ENCODE measurements around the gene POU2F2. TPM values are rescaled to one million over a fixed set of nuclear protein-coding genes. Genes with fewer than 3 reads are reported as not detected.

The POU2F2 gene
- total and polyA plus RNA-seq, 2 donors (not counting 3 experiments of a cell fraction or from before 2014, with no cell fraction given) = 4.0 to 4.1 TPM

DNA sequence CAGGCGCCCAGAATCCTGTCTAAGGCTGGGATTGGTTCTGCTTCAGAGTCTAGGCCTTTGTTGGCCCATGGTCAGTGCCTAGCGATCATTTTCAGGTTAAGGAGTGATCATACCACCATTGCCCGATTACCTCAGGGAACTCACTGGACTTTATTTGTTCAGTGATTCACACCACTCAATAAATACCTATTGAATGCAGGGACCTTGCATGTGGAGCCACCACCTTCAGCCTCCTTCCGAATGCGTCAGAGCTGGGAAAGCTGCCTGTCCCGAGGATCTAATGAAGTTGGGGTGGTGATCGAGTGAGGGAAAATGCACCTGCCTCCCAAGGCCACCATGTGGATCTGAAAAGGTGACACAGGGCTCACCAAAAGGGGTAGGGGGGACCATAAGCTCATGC lies 40.0 kb upstream of the POU2F2 start:
- Histone ChIP-seq H2AFZ (ENCODE audit: low read depth, low read length) (no peak overlapping the region), H3K27ac (ENCODE audit: insufficient read depth, low read depth, low read length) (no peak overlapping the region), H3K4me1 (ENCODE audit: control insufficient read depth, extremely low read depth, insufficient read depth, low read length) (peaks cover 8% of the 10 kb centered on the region), H3K4me3 (replicated peaks in 1 of 3; ENCODE audit: insufficient read depth in 1 of 3, low read depth in 1 of 3, low read length in 3 of 3) (no peak overlapping the region), H3K9ac (replicated peaks; ENCODE audit: extremely low read depth, insufficient read depth, low read length) (no peak overlapping the region), H3K4me2 (ENCODE audit: insufficient read depth, low read length) (no peak overlapping the region), H3K36me3 (ENCODE audit: control insufficient read depth in 2 of 2, extremely low read depth in 1 of 2, insufficient read depth in 2 of 2, low read length in 2 of 2) (no peaks in the 10 kb centered on the region), H3K9me3 (replicated peaks; ENCODE audit: control insufficient read depth, insufficient read depth, low read length) (no peaks in the 10 kb centered on the region), H3K9me1 (replicated peaks; ENCODE audit: control insufficient read depth, extremely low read depth, insufficient read depth, low read length) (no peaks in the 10 kb centered on the region), H4K20me1 (replicated peaks; ENCODE audit: control insufficient read depth, extremely low read depth, insufficient read depth, low read length) (no peaks in the 10 kb centered on the region), H3K27me3 (ENCODE audit: control insufficient read depth in 2 of 2, insufficient read depth in 2 of 2, low read length in 2 of 2) (peaks cover 22 to 26% of the 10 kb centered on the region in 2 experiments), H3K79me2 (ENCODE audit: control insufficient read depth, insufficient read depth, low read length) (no peaks in the 10 kb centered on the region)
- intact Hi-C loops (cut with micrococcal nuclease) (no loop called here), dilution Hi-C loops (cut with MboI; ENCODE audit: extremely low pct_ligation_motif_present, low sequenced_read_pairs) (no loop called here)
- BruUV-seq (replicated peaks) = no TSS peak
- DNase-seq (ENCODE audit: low read depth, low spot score) = no peak
- CTCF ChIA-PET = no interaction called here
- TF ChIP-seq GATA2 (IDR thresholded peaks at IDR 0.05; ENCODE audit: insufficient read depth, insufficient read length, low read depth, low read length) = no peak
- TF ChIP-seq POLR2A (IDR thresholded peaks at IDR 0.05; ENCODE audit: low read depth, low read length) = no peak
- TF ChIP-seq MYC (IDR thresholded peaks at IDR 0.05; ENCODE audit: low read depth, low read length) = no peak
- POLR2A ChIA-PET = no interaction called here
- no peak for FAIRE-seq

DNA sequence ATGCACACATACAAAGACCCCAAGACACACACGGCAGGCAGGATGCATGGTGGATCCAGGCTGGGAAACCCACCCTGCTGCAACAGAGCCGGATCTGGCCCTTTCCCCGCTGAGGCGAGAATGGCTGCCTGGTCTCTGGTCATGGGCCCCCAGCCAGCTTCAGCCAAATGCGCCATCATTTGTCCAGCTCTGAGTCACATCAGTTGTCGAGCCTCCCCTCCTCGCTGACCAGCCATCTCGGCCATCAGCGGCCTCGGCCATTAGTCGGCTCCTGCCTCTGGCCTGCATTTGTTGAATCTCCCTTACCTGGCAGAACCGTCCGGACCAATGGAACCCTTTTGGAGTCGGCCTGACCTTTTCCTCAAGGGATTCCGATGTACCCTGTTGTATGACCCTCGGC lies 38.5 kb upstream of the POU2F2 start:
- H3K4me3 ChIP-seq (replicated peaks in 1 of 3; ENCODE audit: insufficient read depth in 1 of 3, low read depth in 1 of 3, low read length in 3 of 3) = no peak overlapping the region
- no peak overlapping the region for H3K9ac ChIP-seq (replicated peaks; ENCODE audit: extremely low read depth, insufficient read depth, low read length)
- H4K20me1 ChIP-seq (replicated peaks; ENCODE audit: control insufficient read depth, extremely low read depth, insufficient read depth, low read length) = no peaks in the 10 kb centered on the region
- POLR2A ChIA-PET = no interaction called here
- H3K4me1 ChIP-seq (ENCODE audit: control insufficient read depth, extremely low read depth, insufficient read depth, low read length) = peaks cover 1% of the 10 kb centered on the region
- no peak for TF ChIP-seq FOS (IDR thresholded peaks at IDR 0.05; ENCODE audit: borderline replicate concordance, insufficient read depth, low read length)
- no peak for TF ChIP-seq POLR2A (IDR thresholded peaks at IDR 0.05; ENCODE audit: low read depth, low read length)
- TF ChIP-seq POLR2AphosphoS5 (IDR thresholded peaks at IDR 0.05; ENCODE audit: insufficient read depth, low read depth, low read length) = no peak
- TF ChIP-seq, protein P1, sequence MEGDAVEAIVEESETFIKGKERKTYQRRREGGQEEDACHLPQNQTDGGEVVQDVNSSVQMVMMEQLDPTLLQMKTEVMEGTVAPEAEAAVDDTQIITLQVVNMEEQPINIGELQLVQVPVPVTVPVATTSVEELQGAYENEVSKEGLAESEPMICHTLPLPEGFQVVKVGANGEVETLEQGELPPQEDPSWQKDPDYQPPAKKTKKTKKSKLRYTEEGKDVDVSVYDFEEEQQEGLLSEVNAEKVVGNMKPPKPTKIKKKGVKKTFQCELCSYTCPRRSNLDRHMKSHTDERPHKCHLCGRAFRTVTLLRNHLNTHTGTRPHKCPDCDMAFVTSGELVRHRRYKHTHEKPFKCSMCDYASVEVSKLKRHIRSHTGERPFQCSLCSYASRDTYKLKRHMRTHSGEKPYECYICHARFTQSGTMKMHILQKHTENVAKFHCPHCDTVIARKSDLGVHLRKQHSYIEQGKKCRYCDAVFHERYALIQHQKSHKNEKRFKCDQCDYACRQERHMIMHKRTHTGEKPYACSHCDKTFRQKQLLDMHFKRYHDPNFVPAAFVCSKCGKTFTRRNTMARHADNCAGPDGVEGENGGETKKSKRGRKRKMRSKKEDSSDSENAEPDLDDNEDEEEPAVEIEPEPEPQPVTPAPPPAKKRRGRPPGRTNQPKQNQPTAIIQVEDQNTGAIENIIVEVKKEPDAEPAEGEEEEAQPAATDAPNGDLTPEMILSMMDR (IDR thresholded peaks at IDR 0.05; ENCODE audit: extremely low read depth in 1 of 2, insufficient read depth in 1 of 2, low read depth in 1 of 2, low read length in 2 of 2) = no peak
- no peak for TF ChIP-seq JUN (IDR thresholded peaks at IDR 0.05; ENCODE audit: borderline replicate concordance, insufficient read depth, insufficient read length, low read depth)
- no peak for TF ChIP-seq GATA2 (IDR thresholded peaks at IDR 0.05; ENCODE audit: insufficient read depth, insufficient read length, low read depth, low read length)
- dilution Hi-C loops (cut with MboI; ENCODE audit: extremely low pct_ligation_motif_present, low sequenced_read_pairs) = no loop called here
- FAIRE-seq (no peak), DNase-seq (ENCODE audit: low read depth, low spot score) (no peak)
- peaks cover 18 to 20% of the 10 kb centered on the region in 2 experiments for H3K27me3 ChIP-seq (ENCODE audit: control insufficient read depth in 2 of 2, insufficient read depth in 2 of 2, low read length in 2 of 2)
- no peaks in the 10 kb centered on the region for H3K79me2 ChIP-seq (ENCODE audit: control insufficient read depth, insufficient read depth, low read length)
- H2AFZ ChIP-seq (ENCODE audit: low read depth, low read length) = no peak overlapping the region
- CTCF ChIA-PET = interaction anchor here (0.6 kb wide), 1 partner anchor 12 kb away, joined by 3 read pairs; no protein-coding TSS in a partner anchor
- H3K27ac ChIP-seq (ENCODE audit: insufficient read depth, low read depth, low read length) = no peak overlapping the region
- intact Hi-C loops (cut with micrococcal nuclease) = no loop called here
- no peaks in the 10 kb centered on the region for H3K9me3 ChIP-seq (replicated peaks; ENCODE audit: control insufficient read depth, insufficient read depth, low read length)
- H3K4me2 ChIP-seq (ENCODE audit: insufficient read depth, low read length) = no peak overlapping the region
- no peaks in the 10 kb centered on the region for H3K9me1 ChIP-seq (replicated peaks; ENCODE audit: control insufficient read depth, extremely low read depth, insufficient read depth, low read length)
- H3K36me3 ChIP-seq (ENCODE audit: control insufficient read depth in 2 of 2, extremely low read depth in 1 of 2, insufficient read depth in 2 of 2, low read length in 2 of 2) = no peaks in the 10 kb centered on the region
- no TSS peak for BruUV-seq (replicated peaks)
